SK-N-SH (cell line): ENCODE data around the gene THADA.

ENCODE experiments used
- EP300 ChIP-seq, 2 experiments: IDR thresholded peaks; 2 replicates each; pipeline versions ENCODE4 v1.4.0 to v1.6.1; 2012; ENCODE audit warnings: borderline replicate concordance in 1 of 2, low read depth in 1 of 2, low read length in 1 of 2
- EZH2phosphoT487 ChIP-seq: fragments of 200-600 bp; sonication (generic); IDR thresholded peaks from 2 replicates; pipeline ENCODE4 v1.6.1; 2017; ENCODE audit warnings: low read depth, mixed run types, mild to moderate bottlenecking, antibody characterized with exemption, moderate library complexity, borderline replicate concordance
- RAD21 ChIP-seq: IDR thresholded peaks from 2 replicates; pipeline ENCODE4 v1.6.1; 2012; ENCODE audit warnings: mild to moderate bottlenecking, low read length
- REST ChIP-seq: IDR thresholded peaks from 2 replicates; pipeline ENCODE4 v1.6.1; 2012; ENCODE audit warnings: mild to moderate bottlenecking, low read depth, low read length, moderate library complexity
- SMC3 ChIP-seq: IDR thresholded peaks from 2 replicates; pipeline ENCODE4 v1.6.1; 2012; ENCODE audit warnings: low read depth, low read length, improper control_type of control experiment
- YY1 ChIP-seq: IDR thresholded peaks from 2 replicates; pipeline ENCODE4 v1.4.0; 2012; ENCODE audit warnings: low read depth, mild to moderate bottlenecking
- TF ChIP-seq, protein P1 (sequence below): fragments of 200-600 bp; sonication (generic); IDR thresholded peaks from 2 replicates; pipeline ENCODE4 v1.6.1; 2017; ENCODE audit warnings: antibody characterized with exemption, mild to moderate bottlenecking, moderate library complexity
- TF ChIP-seq, protein P2 (sequence below): IDR thresholded peaks from 2 replicates; pipeline ENCODE4 v1.4.0; 2012; ENCODE audit warnings: low read depth

- TF ChIP-seq, protein P1, sequence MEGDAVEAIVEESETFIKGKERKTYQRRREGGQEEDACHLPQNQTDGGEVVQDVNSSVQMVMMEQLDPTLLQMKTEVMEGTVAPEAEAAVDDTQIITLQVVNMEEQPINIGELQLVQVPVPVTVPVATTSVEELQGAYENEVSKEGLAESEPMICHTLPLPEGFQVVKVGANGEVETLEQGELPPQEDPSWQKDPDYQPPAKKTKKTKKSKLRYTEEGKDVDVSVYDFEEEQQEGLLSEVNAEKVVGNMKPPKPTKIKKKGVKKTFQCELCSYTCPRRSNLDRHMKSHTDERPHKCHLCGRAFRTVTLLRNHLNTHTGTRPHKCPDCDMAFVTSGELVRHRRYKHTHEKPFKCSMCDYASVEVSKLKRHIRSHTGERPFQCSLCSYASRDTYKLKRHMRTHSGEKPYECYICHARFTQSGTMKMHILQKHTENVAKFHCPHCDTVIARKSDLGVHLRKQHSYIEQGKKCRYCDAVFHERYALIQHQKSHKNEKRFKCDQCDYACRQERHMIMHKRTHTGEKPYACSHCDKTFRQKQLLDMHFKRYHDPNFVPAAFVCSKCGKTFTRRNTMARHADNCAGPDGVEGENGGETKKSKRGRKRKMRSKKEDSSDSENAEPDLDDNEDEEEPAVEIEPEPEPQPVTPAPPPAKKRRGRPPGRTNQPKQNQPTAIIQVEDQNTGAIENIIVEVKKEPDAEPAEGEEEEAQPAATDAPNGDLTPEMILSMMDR: no peak
- no peak for TF ChIP-seq RAD21
- no peak for TF ChIP-seq EP300 (IDR thresholded peaks at IDR 0.05; ENCODE audit: borderline replicate concordance in 1 of 2, low read depth in 1 of 2, low read length in 1 of 2)
- TF ChIP-seq SMC3: no peak
- TF ChIP-seq, protein P2, sequence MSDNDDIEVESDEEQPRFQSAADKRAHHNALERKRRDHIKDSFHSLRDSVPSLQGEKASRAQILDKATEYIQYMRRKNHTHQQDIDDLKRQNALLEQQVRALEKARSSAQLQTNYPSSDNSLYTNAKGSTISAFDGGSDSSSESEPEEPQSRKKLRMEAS: no peak
- TF ChIP-seq EZH2phosphoT487: no peak
- no peak for TF ChIP-seq YY1
- no peak for TF ChIP-seq REST
Observed at GRCh38 chr2:43619511-43619910, 23.7 kb upstream of the THADA start.
